GM18868 (cell line): ENCODE measurements around the gene ZFTA.

Experiments used
- ATAC-seq: cut with Tn5 transposase; IDR thresholded peaks from one replicate; pipeline ENCODE4 v1.9.1; 2021; ENCODE audit warnings: mild to moderate bottlenecking, moderate library complexity; ENCODE audit not compliant: unreplicated experiment

The ZFTA gene

GRCh38 chr11:63756919-63757761 lies 11.4 kb downstream of the ZFTA start:
- no peak for ATAC-seq

DNA sequence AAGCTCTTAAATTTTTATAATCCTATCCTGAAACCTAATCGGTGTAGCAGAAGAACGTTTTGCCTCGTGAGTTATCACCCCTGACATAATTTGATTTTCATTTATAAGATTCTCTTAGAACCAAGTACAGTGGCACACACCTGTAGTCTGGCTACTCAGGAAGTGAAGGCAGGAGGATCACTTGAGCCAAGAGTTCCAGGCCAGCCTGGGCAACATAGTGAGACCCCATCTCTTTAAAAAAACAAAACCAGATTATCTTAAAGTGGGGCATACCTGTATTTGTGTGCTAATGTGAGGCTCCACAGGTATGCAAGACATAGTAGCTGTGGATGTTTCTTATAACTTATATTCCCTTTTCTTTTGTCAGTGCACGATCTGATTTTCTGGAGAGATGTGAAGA lies 19.0 kb downstream of the ZFTA start:
- ATAC-seq, result no peak

GRCh38 chr11:63747011-63747410 lies 21.6 kb downstream of the ZFTA start:
- ATAC-seq, result no peak

GRCh38 chr11:63745304-63746170 lies 23.0 kb downstream of the ZFTA start:
- no peak for ATAC-seq

DNA sequence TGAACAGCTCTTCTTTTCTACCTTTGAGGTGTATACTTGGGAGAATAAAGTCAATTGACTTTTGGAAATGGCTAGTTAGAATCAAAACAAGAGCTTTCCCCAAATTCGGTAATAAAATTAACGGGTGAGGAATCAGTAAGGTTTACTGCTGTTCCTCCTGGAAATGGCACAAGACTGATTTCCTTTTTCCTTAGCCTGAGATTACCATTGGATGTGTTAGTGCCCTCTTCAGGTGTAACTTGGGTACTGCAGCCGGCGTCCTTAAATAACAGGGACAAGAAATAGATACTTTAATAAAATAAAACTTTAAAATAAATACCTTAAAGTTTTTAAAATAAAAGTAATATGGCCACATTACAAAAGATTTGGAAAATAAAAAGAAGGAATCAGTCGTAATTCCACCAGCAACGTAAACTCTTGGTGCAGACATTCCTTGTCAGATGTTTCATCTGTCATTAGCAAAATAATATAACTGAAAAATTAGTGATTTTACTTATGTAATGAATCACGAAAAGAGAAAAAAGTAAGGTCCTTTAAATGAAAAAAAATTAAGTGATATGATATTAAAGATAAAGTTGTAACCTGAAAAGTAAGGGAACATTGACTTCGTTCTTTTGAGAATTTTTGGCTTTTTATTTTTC lies 29.7 kb downstream of the ZFTA start:
- ATAC-seq, result no peak

- ATAC-seq, result no peak
Observed at GRCh38 chr11:63737718-63738117, 30.9 kb downstream of the ZFTA start.

DNA sequence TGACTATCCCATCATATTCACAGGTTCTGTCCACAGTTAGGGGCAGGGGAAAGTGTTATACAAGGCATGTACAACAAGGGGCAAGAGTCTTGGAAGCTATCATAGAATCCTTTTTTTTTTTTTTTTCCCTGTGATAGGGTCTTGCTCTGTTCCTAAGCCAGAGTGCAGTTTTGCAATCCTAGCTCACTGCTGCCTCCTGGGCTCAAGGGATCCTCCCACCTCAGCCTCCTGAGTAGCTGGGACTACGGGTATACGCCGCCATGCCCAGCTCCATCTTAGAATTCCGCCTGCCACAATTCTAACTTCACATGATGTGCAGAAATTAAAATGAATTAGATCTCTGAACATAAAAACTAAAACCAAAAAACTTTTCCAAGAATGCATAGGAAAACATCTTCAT lies 31.7 kb downstream of the ZFTA start:
- ATAC-seq, result no peak

DNA sequence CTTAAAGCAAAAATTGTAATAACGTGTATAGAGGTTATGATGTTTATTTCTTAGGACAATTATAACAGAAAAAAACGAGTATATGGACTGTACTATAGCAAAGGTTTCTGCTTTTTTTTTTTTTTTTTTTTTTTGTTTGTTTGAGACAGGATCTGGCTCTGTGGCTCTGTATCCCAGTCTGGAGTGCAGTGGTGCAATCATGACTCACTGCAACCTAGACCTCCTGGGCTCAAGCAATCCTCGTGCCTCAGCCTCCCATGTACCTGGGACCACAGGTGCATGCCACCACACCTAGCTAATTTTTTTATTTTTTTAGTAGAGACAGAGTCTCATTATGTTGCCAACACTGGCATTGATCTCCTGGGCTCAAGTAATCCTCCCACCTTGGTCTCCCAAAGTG lies 39.2 kb downstream of the ZFTA start:
- ATAC-seq, result no peak

- no peak for ATAC-seq
Observed at GRCh38 chr11:63720611-63721010, 48.0 kb downstream of the ZFTA start.

DNA sequence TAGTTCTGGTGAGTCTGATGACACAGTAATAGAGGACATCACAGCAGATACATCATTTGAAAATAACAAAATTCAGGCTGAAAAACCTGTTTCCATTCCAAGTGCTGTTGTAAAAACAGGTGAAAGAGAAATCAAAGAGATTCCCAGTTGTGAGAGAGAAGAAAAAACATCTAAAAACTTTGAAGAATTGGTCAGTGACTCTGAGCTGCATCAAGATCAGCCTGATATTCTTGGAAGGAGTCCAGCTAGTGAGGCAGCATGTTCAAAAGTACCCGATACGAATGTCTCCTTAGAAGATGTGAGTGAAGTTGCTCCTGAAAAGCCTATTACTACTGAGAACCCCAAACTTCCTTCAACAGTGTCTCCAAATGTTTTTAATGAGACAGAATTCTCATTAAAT lies 48.6 kb downstream of the ZFTA start:
- ATAC-seq, result no peak

DNA sequence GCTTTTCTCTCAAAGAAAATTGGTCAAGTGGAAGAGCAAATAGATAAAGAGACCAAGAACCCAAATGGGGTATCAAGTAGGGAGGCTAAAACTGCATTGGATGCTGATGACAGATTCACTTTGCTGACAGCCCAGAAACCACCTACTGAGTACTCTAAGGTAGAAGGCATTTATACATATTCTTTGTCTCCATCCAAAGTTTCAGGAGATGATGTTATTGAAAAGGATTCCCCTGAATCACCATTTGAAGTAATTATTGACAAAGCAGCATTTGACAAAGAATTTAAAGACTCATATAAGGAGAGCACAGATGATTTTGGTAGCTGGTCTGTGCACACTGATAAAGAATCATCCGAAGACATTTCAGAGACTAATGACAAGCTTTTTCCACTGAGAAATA lies 49.6 kb downstream of the ZFTA start:
- no peak for ATAC-seq
